GM12875 (cell line): ENCODE measurements around the gene RAD51.

Experiments
- H3K4me3 ChIP-seq: one replicate; pipeline ENCODE4 v1.5.1; 2011; ENCODE audit warnings: low read depth, low read length, control low read depth
- TF ChIP-seq, protein P1 (sequence below): IDR thresholded peaks from 2 replicates; pipeline ENCODE4 v1.5.1; 2011; ENCODE audit warnings: low read depth, mild to moderate bottlenecking, control low read depth, inconsistent platforms, low read length, moderate library complexity, borderline replicate concordance; ENCODE audit not compliant: insufficient read depth

Gene RAD51

DNA sequence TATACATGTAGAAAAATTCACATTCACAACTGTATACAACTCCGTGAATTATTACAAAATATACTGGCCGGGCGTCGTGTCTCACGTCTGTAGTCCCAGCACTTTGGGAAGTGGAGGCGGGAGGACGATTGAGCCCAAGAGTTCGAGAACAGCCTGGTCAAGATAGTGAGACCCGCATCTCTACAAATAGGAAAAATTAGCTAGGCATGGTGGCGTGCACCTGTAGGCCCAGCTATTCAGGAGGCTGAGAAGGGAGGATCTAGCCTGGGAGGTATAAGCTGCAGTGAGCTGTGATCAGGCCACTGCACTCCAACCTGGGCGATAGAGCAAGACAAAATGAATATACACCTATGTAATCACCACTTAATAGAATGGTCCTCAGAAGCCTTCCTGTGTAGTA, 1.3 kb downstream of the RAD51 start:
- TF ChIP-seq, protein P1, sequence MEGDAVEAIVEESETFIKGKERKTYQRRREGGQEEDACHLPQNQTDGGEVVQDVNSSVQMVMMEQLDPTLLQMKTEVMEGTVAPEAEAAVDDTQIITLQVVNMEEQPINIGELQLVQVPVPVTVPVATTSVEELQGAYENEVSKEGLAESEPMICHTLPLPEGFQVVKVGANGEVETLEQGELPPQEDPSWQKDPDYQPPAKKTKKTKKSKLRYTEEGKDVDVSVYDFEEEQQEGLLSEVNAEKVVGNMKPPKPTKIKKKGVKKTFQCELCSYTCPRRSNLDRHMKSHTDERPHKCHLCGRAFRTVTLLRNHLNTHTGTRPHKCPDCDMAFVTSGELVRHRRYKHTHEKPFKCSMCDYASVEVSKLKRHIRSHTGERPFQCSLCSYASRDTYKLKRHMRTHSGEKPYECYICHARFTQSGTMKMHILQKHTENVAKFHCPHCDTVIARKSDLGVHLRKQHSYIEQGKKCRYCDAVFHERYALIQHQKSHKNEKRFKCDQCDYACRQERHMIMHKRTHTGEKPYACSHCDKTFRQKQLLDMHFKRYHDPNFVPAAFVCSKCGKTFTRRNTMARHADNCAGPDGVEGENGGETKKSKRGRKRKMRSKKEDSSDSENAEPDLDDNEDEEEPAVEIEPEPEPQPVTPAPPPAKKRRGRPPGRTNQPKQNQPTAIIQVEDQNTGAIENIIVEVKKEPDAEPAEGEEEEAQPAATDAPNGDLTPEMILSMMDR, result no peak
- H3K4me3 ChIP-seq, result peak overlapping the region; percentile 90

DNA sequence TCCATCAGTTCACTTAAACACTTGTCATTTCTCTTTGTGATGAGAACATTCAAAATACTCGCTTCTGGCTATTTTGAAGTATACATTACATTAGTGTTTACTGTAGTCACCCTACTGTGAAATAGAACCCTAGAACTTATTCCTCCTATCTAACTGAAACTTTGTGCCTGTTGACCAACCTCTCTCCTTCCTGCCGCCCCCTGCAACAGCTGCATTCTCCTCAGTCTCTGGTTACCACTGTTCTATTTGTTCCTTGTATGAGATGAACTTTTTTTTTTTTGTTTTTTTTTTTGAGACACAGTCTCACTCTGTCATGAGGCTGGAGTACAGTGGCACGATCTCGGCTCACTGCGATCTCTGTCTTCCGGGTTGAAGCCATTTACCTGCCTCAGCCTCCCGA, 2.9 kb downstream of the RAD51 start:
- TF ChIP-seq, protein P1, result no peak
- no peak overlapping the region for H3K4me3 ChIP-seq

DNA sequence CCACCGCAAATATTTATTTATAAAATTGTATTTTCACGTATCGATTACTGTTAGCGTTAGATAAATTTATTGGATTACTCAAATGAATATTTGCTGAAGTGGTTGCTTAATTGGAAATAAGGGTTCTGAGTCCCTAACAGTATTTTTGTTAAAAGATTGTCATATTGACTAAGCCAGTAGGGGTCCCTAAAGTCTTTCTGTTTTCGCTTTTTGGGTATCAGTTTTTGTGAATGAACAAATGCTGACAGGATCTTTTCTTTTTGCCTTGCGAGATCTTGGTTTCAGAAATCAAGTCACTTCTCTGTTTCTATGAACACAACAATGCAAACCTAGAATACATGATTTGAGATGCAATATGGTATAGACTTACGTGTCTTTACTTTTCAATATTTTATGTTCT, 7.1 kb downstream of the RAD51 start:
- H3K4me3 ChIP-seq, result no peak overlapping the region
- TF ChIP-seq, protein P1, result 0 out of 2 replicates have a peak, but pooled peaks have one; percentile 2

DNA sequence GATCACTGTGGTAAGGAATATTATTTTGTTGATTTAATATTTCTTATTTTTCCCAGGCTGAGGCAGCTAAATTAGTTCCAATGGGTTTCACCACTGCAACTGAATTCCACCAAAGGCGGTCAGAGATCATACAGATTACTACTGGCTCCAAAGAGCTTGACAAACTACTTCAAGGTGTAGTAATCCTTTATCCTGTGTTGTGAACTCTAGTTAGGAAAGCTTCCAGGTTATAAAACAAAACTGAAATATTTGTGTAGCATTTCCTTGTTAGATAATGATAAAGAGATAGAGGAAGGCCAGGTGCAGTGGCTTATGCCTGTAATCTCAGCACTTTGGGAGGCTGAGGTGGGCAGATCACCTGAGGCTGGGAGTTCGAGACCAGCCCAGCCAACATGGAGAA, 11.1 kb downstream of the RAD51 start:
- no peak overlapping the region for H3K4me3 ChIP-seq
- TF ChIP-seq, protein P1, result no peak

DNA sequence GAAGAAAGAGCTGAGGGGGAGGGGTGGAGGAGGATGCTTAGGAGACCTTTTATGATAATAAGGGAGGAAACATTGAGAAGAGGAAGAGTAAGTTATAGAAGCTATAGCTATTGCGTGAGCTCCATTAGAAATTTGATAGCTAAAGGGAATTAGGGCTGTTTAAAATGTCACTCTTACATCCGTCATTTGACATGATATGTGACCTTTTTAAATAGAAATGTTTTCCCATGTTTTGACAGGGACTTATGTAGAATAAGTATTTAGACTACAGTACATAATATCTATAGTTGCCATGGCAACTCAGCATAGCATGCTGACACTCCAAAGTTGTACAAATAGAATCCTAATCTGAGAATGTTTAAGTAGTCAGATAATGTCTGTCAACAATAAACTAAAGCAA, 19.2 kb downstream of the RAD51 start:
- no peak overlapping the region for H3K4me3 ChIP-seq
- TF ChIP-seq, protein P1, result no peak

DNA sequence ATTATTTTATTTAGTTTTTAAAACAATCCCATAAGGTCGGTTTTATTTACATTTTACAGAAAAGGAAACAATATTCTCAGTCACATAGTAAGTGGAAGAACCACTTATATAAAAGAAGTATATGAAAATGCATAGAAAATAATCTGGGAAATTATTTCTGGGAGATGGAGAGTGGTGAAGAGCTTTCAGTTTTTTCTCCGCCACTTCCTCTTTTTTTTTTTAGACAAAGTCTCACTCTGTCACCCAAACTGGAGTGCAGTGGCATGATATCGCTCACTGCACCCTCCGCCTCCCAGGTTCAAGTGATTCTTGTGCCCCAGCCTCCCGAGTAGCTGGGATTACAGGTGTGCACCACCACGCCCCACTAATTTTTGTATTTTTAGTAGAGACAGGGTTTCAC, 21.2 kb downstream of the RAD51 start:
- TF ChIP-seq, protein P1, result no peak

DNA sequence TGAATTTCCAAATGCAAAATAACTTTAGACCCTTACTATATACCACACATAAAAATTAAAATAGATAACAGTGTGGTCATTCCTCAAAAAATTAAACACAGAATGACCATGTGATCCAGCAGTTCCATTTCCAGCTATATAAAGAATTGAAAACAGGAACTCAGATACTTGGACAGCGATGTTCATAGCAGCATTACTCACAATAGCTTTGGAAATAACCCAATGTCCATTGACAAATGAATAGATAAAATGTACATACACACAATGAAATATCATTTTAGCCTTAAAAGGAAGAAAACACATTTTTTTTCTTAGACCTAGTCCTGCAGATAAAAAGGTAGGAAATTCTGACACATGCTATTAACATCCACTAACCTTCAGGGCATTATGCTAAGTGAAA, 26.7 kb downstream of the RAD51 start:
- TF ChIP-seq, protein P1, result no peak
- no peak overlapping the region for H3K4me3 ChIP-seq

More for the DNA sequence above, 21.2 kb downstream of the RAD51 start:
- no peak overlapping the region for H3K4me3 ChIP-seq
